Measurements from ENCODE around the gene CALN1. TPM values are rescaled to one million over a fixed set of nuclear protein-coding genes. Genes with fewer than 3 reads are reported as not detected.

The CALN1 gene
- total RNA-seq, 1 experiment from 2014 or later = 0.05 TPM

DNA sequence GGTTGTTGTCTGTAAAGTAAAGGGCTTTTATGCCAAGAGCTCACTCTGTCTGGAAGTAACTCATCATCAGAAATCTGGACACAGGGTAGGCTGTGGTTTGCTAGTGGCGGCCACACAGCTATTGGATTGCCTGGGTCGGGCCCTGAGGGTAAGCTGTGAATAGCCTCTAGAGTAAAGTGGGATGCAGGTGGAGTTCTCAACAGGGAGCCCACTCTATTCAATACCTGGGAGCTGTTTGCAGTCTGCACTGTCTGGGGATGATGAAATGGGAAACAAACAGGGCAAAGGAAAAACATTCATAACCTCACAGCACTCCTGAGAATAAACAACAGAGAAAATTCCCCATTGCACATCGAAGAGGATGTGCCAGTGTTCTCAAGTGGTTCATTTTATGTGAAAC, 582.6 kb downstream of the CALN1 start:
- Histone ChIP-seq H3K36me3 (ENCODE audit: control insufficient read depth, insufficient read depth, low read length) (no peaks in the 10 kb centered on the region), H3K4me3 (ENCODE audit: low read depth in 2 of 2, low read length in 2 of 2) (no peak overlapping the region), H3K27ac (ENCODE audit: low read length) (no peak overlapping the region), H3K4me1 (ENCODE audit: control insufficient read depth, insufficient read depth, low read length) (no peaks in the 10 kb centered on the region), H3K27me3 (ENCODE audit: control insufficient read depth, insufficient read depth, low read length) (no peaks in the 10 kb centered on the region), H3K9me3 (ENCODE audit: control insufficient read depth, insufficient read depth, low read depth, low read length) (no peaks in the 10 kb centered on the region)
- ATAC-seq = no peak
- BruUV-seq (replicated peaks) = no TSS peak
- intact Hi-C loops (cut with micrococcal nuclease; ENCODE audit: unreplicated experiment) = no loop called here
- ChIA-PET CTCF (no interaction called here), POLR2A (no interaction called here)
- no peak for DNase-seq (ENCODE audit: low read depth, low spot score)
- TF ChIP-seq, protein P1, sequence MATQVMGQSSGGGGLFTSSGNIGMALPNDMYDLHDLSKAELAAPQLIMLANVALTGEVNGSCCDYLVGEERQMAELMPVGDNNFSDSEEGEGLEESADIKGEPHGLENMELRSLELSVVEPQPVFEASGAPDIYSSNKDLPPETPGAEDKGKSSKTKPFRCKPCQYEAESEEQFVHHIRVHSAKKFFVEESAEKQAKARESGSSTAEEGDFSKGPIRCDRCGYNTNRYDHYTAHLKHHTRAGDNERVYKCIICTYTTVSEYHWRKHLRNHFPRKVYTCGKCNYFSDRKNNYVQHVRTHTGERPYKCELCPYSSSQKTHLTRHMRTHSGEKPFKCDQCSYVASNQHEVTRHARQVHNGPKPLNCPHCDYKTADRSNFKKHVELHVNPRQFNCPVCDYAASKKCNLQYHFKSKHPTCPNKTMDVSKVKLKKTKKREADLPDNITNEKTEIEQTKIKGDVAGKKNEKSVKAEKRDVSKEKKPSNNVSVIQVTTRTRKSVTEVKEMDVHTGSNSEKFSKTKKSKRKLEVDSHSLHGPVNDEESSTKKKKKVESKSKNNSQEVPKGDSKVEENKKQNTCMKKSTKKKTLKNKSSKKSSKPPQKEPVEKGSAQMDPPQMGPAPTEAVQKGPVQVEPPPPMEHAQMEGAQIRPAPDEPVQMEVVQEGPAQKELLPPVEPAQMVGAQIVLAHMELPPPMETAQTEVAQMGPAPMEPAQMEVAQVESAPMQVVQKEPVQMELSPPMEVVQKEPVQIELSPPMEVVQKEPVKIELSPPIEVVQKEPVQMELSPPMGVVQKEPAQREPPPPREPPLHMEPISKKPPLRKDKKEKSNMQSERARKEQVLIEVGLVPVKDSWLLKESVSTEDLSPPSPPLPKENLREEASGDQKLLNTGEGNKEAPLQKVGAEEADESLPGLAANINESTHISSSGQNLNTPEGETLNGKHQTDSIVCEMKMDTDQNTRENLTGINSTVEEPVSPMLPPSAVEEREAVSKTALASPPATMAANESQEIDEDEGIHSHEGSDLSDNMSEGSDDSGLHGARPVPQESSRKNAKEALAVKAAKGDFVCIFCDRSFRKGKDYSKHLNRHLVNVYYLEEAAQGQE (IDR thresholded peaks at IDR 0.05; ENCODE audit: insufficient read depth in 1 of 2, low read depth in 2 of 2, low read length in 1 of 2) = no peak
- TF ChIP-seq POLR2AphosphoS5 (IDR thresholded peaks at IDR 0.05; ENCODE audit: low read depth, low read length) = no peak
- TF ChIP-seq SIN3A (IDR thresholded peaks at IDR 0.05; ENCODE audit: borderline replicate concordance, insufficient read depth, low read depth, low read length) = no peak
- TF ChIP-seq, protein P2, sequence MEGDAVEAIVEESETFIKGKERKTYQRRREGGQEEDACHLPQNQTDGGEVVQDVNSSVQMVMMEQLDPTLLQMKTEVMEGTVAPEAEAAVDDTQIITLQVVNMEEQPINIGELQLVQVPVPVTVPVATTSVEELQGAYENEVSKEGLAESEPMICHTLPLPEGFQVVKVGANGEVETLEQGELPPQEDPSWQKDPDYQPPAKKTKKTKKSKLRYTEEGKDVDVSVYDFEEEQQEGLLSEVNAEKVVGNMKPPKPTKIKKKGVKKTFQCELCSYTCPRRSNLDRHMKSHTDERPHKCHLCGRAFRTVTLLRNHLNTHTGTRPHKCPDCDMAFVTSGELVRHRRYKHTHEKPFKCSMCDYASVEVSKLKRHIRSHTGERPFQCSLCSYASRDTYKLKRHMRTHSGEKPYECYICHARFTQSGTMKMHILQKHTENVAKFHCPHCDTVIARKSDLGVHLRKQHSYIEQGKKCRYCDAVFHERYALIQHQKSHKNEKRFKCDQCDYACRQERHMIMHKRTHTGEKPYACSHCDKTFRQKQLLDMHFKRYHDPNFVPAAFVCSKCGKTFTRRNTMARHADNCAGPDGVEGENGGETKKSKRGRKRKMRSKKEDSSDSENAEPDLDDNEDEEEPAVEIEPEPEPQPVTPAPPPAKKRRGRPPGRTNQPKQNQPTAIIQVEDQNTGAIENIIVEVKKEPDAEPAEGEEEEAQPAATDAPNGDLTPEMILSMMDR (IDR thresholded peaks at IDR 0.05) = no peak
- no peak for TF ChIP-seq TCF7L2 (IDR thresholded peaks at IDR 0.05; ENCODE audit: low read depth, low read length)
- in situ Hi-C loops (cut with HindIII; ENCODE audit: low pct_unique_long_range_greater_than_20kb, low sequenced_read_pairs) = no loop called here

DNA sequence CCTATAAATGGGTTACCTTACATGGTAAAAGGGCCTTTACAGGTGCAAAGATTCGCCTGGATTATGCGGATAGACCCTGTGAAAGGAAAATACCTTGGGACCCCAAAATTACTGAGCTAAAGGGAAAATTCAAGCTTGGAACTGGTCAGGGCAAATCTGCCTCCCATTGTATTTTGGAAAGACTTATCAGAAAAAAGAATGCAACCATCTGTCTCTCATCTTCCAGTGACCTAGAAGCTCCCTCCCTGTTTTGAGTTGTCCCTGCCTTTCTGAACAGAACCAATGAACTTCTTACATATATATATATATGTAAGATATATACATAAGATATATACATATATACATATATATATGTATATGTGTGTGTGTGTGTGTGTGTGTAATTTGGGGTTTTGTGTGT, 583.8 kb downstream of the CALN1 start:
- intact Hi-C loops (cut with micrococcal nuclease; ENCODE audit: unreplicated experiment) = no loop called here
- BruUV-seq (replicated peaks) = no TSS peak
- TF ChIP-seq TCF7L2 (IDR thresholded peaks at IDR 0.05; ENCODE audit: low read depth, low read length) (no peak), POLR2AphosphoS5 (IDR thresholded peaks at IDR 0.05; ENCODE audit: low read depth, low read length) (no peak), SIN3A (IDR thresholded peaks at IDR 0.05; ENCODE audit: borderline replicate concordance, insufficient read depth, low read depth, low read length) (no peak)
- TF ChIP-seq, protein P1 (IDR thresholded peaks at IDR 0.05; ENCODE audit: insufficient read depth in 1 of 2, low read depth in 2 of 2, low read length in 1 of 2) = no peak
- TF ChIP-seq, protein P2 (IDR thresholded peaks at IDR 0.05) = no peak
- Histone ChIP-seq H3K36me3 (ENCODE audit: control insufficient read depth, insufficient read depth, low read length) (no peaks in the 10 kb centered on the region), H3K9me3 (ENCODE audit: control insufficient read depth, insufficient read depth, low read depth, low read length) (no peaks in the 10 kb centered on the region), H3K4me3 (ENCODE audit: low read depth in 2 of 2, low read length in 2 of 2) (no peak overlapping the region), H3K27ac (ENCODE audit: low read length) (no peak overlapping the region), H3K27me3 (ENCODE audit: control insufficient read depth, insufficient read depth, low read length) (no peaks in the 10 kb centered on the region), H3K4me1 (ENCODE audit: control insufficient read depth, insufficient read depth, low read length) (no peaks in the 10 kb centered on the region)
- DNase-seq (ENCODE audit: low read depth, low spot score) (no peak), ATAC-seq (no peak)
- ChIA-PET CTCF (no interaction called here), POLR2A (no interaction called here)
- in situ Hi-C loops (cut with HindIII; ENCODE audit: low pct_unique_long_range_greater_than_20kb, low sequenced_read_pairs) = no loop called here

Measured in Panc1 (cell line).